HepG2 (cell line): Measurements from ENCODE around the gene MEF2D. TPM values are rescaled to one million over a fixed set of nuclear protein-coding genes. Genes with fewer than 3 reads are reported as not detected.
A peak's percentile ranks its signal among the peaks of the same experiment; 100 is the strongest.

ENCODE experiments used
- CERS6 ChIP-seq: sonication (generic); formaldehyde crosslinking; IDR thresholded peaks from 2 replicates; pipeline ENCODE4 v1.5.0; 2020; ENCODE audit warnings: missing genetic modification reagents
- ETV5 ChIP-seq: IDR thresholded peaks from 2 replicates; pipeline ENCODE4 v1.6.1; 2018; ENCODE audit warnings: missing biosample characterization, missing genetic modification reagents, inconsistent platforms, borderline replicate concordance
- FOXA1 ChIP-seq, 2 experiments: fragments of 450-650 bp in 1 of 2; sonication (generic) in 1 of 2; formaldehyde crosslinking in 1 of 2; IDR thresholded peaks; 2 replicates each; pipeline versions ENCODE4 v1.4.0 to v1.6.1; 2016 to 2020; ENCODE audit warnings: missing genetic modification reagents in 1 of 2
- FOXA3 ChIP-seq: IDR thresholded peaks from 2 replicates; pipeline ENCODE4 v1.6.1; 2016; ENCODE audit warnings: missing genetic modification reagents, missing compliant biosample characterization
- GABPB1 ChIP-seq: IDR thresholded peaks from 2 replicates; pipeline ENCODE4 v1.6.1; 2016; ENCODE audit warnings: mild to moderate bottlenecking, missing genetic modification reagents, moderate library complexity, missing compliant biosample characterization
- KDM5B ChIP-seq: sonication (generic); formaldehyde crosslinking; IDR thresholded peaks from 2 replicates; pipeline ENCODE4 v1.4.0; 2020; ENCODE audit warnings: missing genetic modification reagents, mild to moderate bottlenecking, borderline replicate concordance
- LCORL ChIP-seq, 2 experiments: fragments of 450-650 bp in 1 of 2; sonication (generic) in 1 of 2; formaldehyde crosslinking in 1 of 2; IDR thresholded peaks; 2 replicates each; pipeline versions ENCODE4 v1.5.0 to v1.6.1; 2017 to 2020; ENCODE audit warnings: antibody characterized with exemption in 1 of 2, missing genetic modification reagents in 1 of 2
- NR2F2 ChIP-seq: IDR thresholded peaks from 2 replicates; pipeline ENCODE4 v1.6.1; 2012; ENCODE audit warnings: low read depth, inconsistent platforms, borderline replicate concordance
- SAFB2 ChIP-seq: sonication (generic); formaldehyde crosslinking; IDR thresholded peaks from 2 replicates; pipeline ENCODE4 v1.5.1; 2020; ENCODE audit warnings: missing genetic modification reagents, low read depth, mild to moderate bottlenecking, borderline replicate concordance
- SMAD3 ChIP-seq: sonication (generic); formaldehyde crosslinking; IDR thresholded peaks from 2 replicates; pipeline ENCODE4 v1.4.0; 2020; ENCODE audit warnings: missing genetic modification reagents
- TAF15 ChIP-seq: fragments of 200-400 bp; formaldehyde crosslinking; IDR thresholded peaks from one replicate; pipeline ENCODE4 v1.6.1; 2018; ENCODE audit warnings: mild to moderate bottlenecking, low read depth, low read length; ENCODE audit not compliant: poor library complexity, severe bottlenecking
- WIZ ChIP-seq: sonication (generic); formaldehyde crosslinking; IDR thresholded peaks from 2 replicates; pipeline ENCODE4 v1.5.1; 2020; ENCODE audit warnings: mild to moderate bottlenecking, missing genetic modification reagents
- ZFP36L1 ChIP-seq: sonication (generic); formaldehyde crosslinking; IDR thresholded peaks from 2 replicates; pipeline ENCODE4 v1.8.0; 2022; ENCODE audit warnings: mild to moderate bottlenecking, missing genetic modification reagents, moderate library complexity
- ZNF205 ChIP-seq: IDR thresholded peaks from 2 replicates; pipeline ENCODE4 v1.6.1; 2018; ENCODE audit warnings: missing biosample characterization, missing genetic modification reagents
- ZNF281 ChIP-seq: sonication (generic); formaldehyde crosslinking; IDR thresholded peaks from 2 replicates; pipeline ENCODE4 v1.4.0; 2020; ENCODE audit warnings: missing genetic modification reagents, borderline replicate concordance
- ZNF317 ChIP-seq: sonication (generic); formaldehyde crosslinking; IDR thresholded peaks from 2 replicates; pipeline ENCODE4 v1.5.0; 2020; ENCODE audit warnings: mild to moderate bottlenecking, missing genetic modification reagents
- ZNF503 ChIP-seq: sonication (generic); formaldehyde crosslinking; IDR thresholded peaks from 2 replicates; pipeline ENCODE4 v1.4.0; 2020; ENCODE audit warnings: missing genetic modification reagents
- ZNF570 ChIP-seq: sonication (generic); formaldehyde crosslinking; IDR thresholded peaks from 2 replicates; pipeline ENCODE4 v1.4.0; 2020; ENCODE audit warnings: mild to moderate bottlenecking, missing genetic modification reagents, borderline replicate concordance
- ZNF878 ChIP-seq: sonication (generic); formaldehyde crosslinking; IDR thresholded peaks from 2 replicates; pipeline ENCODE4 v1.8.1; 2023; ENCODE audit warnings: mild to moderate bottlenecking, missing genetic modification reagents, moderate library complexity
- ZXDC ChIP-seq: sonication (generic); formaldehyde crosslinking; IDR thresholded peaks from 2 replicates; pipeline ENCODE4 v1.5.0; 2020; ENCODE audit warnings: mild to moderate bottlenecking, missing genetic modification reagents
- polyA plus RNA-seq, 8 experiments: library from polyadenylated mRNA; depleted of rRNA in 3 of 8; stranded (reverse) in 7 of 8; unstranded in 1 of 8; fragments of >200 nt; fragmentation: Illumina TruSeq in 4 of 8; extraction: Trizol in 4 of 8; gene quantifications; 2 replicates each; pipeline versions ENCODE4 v1.2.1 to v1.2.3, GENCODE V29; 2011 to 2016; ENCODE audit warnings: low read depth in 4 of 8, missing spikeins in 1 of 8, mixed read lengths in 1 of 8; ENCODE audit not compliant: insufficient read depth in 1 of 8
- total RNA-seq, 5 experiments: library from RNA; depleted of rRNA; stranded (reverse); fragments of >200 nt; fragmentation: Illumina TruSeq; extraction: Trizol; gene quantifications; 2 replicates each; pipeline ENCODE4 v1.2.3, GENCODE V29; 2016; ENCODE audit warnings: low read depth in 1 of 5

MEF2D gene
- total and polyA plus RNA-seq, 2 of the 13 experiments (the other 11 are each of a cell fraction or from before 2014, with no cell fraction given): 1.6 to 3.9 TPM

GRCh38 chr1:156500793-156501506, 375 bp upstream of the MEF2D start (continued):
- TF ChIP-seq SMAD3 (CRISPR knock-in tag) (no peak), WIZ (CRISPR knock-in tag) (0 out of 2 replicates have a peak, but pooled peaks have one; percentile 24), ZNF503 (CRISPR knock-in tag) (0 out of 2 replicates have a peak, but pooled peaks have one; percentile 48), CERS6 (CRISPR knock-in tag) (peak; percentile 56; the same call in 1 of the 2 replicates), FOXA1 (IDR thresholded peaks at IDR 0.05) (no peak), FOXA1 (CRISPR knock-in tag; IDR thresholded peaks at IDR 0.05) (peak; percentile 8; the same call in 1 of the 2 replicates), ZNF205 (CRISPR knock-in tag) (no peak; the same call in 1 of the 2 replicates), ZFP36L1 (CRISPR knock-in tag) (peak; percentile 27; the same call in 1 of the 2 replicates), LCORL (IDR thresholded peaks at IDR 0.05) (no peak), LCORL (CRISPR knock-in tag; IDR thresholded peaks at IDR 0.05) (peak; percentile 90), ZNF570 (CRISPR knock-in tag) (no peak), FOXA3 (CRISPR knock-in tag) (peak; percentile 3; the same call in 1 of the 2 replicates), ZNF878 (peak; percentile 79), ZNF317 (CRISPR knock-in tag) (peak; percentile 27; the same call in 1 of the 2 replicates), SAFB2 (peak; percentile 80; the same call in 1 of the 2 replicates), NR2F2 (0 out of 2 replicates have a peak, but pooled peaks have one; percentile 14), KDM5B (peak; percentile 80), TAF15 (no peak), ZXDC (CRISPR knock-in tag) (peak; percentile 83; the same call in 1 of the 2 replicates), GABPB1 (peak; percentile 86), ETV5 (CRISPR knock-in tag) (peak; percentile 19), ZNF281 (CRISPR knock-in tag) (peak; percentile 57; the same call in 1 of the 2 replicates)
